ENCODE results near the gene RBM38. TPM values are rescaled to one million over a fixed set of nuclear protein-coding genes. Genes with fewer than 3 reads are reported as not detected.

Gene RBM38
- total RNA-seq, 4 donors from 2014 or later = 3.7 to 9.1 (median 6.3) TPM

GRCh38 chr20:57429159-57429496 lies 37.9 kb downstream of the RBM38 start:
- TF ChIP-seq CTCF (IDR thresholded peaks at IDR 0.05; ENCODE audit: low read depth) = no peak

- no peak for TF ChIP-seq CTCF (IDR thresholded peaks at IDR 0.05; ENCODE audit: low read depth)
Measured at GRCh38 chr20:57429580-57430200, 38.5 kb downstream of the RBM38 start.

GRCh38 chr20:57431539-57431835 lies 40.3 kb downstream of the RBM38 start:
- TF ChIP-seq CTCF (IDR thresholded peaks at IDR 0.05; ENCODE audit: low read depth) = no peak

- TF ChIP-seq CTCF (IDR thresholded peaks at IDR 0.05; ENCODE audit: low read depth) = no peak
Measured at GRCh38 chr20:57432480-57432861, 41.3 kb downstream of the RBM38 start.

GRCh38 chr20:57432862-57433491 lies 41.8 kb downstream of the RBM38 start:
- no peak for TF ChIP-seq CTCF (IDR thresholded peaks at IDR 0.05; ENCODE audit: low read depth)

- no peak for TF ChIP-seq CTCF (IDR thresholded peaks at IDR 0.05; ENCODE audit: low read depth)
Measured at GRCh38 chr20:57433657-57434389, 42.6 kb downstream of the RBM38 start.

GRCh38 chr20:57434390-57434700 lies 43.1 kb downstream of the RBM38 start:
- no peak for TF ChIP-seq CTCF (IDR thresholded peaks at IDR 0.05; ENCODE audit: low read depth)
